Smooth muscle cell (in vitro differentiated cells): ENCODE measurements around the gene MFSD6. TPM values are rescaled to one million over a fixed set of nuclear protein-coding genes. Genes with fewer than 3 reads are reported as not detected.
"Not testable (repeated sequence)": the region's sequence is repeated elsewhere in the genome, so short reads cannot be mapped to it uniquely, and the experiment has no call there.

Experiments
- DNase-seq: peaks from one replicate; lab custom pipeline; 2025; ENCODE audit not compliant: unreplicated experiment; lab: John Stamatoyannopoulos, UW
- H2AFZ ChIP-seq: fragments of 200-600 bp; sonication (generic); 2 replicates; pipeline ENCODE4 v1.6.0; 2016; ENCODE audit warnings: antibody characterized with exemption, low read depth, mild to moderate bottlenecking
- H3F3A ChIP-seq: fragments of 200-600 bp; sonication (generic); 2 replicates; pipeline ENCODE4 v1.6.0; 2017; ENCODE audit warnings: antibody characterized with exemption, low read depth
- H3K27ac ChIP-seq: fragments of 200-600 bp; sonication (generic); 2 replicates; pipeline ENCODE4 v1.5.1; 2016; ENCODE audit warnings: low read depth, mild to moderate bottlenecking
- H3K27me3 ChIP-seq: fragments of 200-600 bp; sonication (generic); 2 replicates; pipeline ENCODE4 v1.6.1; 2016; ENCODE audit warnings: low read depth, mild to moderate bottlenecking
- H3K36me3 ChIP-seq: fragments of 200-600 bp; sonication (generic); 2 replicates; pipeline ENCODE4 v1.5.1; 2016; ENCODE audit warnings: low read depth
- H3K4me1 ChIP-seq: fragments of 200-600 bp; sonication (generic); 2 replicates; pipeline ENCODE4 v1.5.1; 2016; ENCODE audit warnings: low read depth
- H3K4me2 ChIP-seq: fragments of 200-600 bp; sonication (generic); 2 replicates; pipeline ENCODE4 v1.6.0; 2016; ENCODE audit warnings: mild to moderate bottlenecking
- H3K4me3 ChIP-seq: fragments of 200-600 bp; sonication (generic); 2 replicates; pipeline ENCODE4 v1.5.1; 2016; ENCODE audit warnings: mild to moderate bottlenecking
- H3K79me2 ChIP-seq: fragments of 200-600 bp; sonication (generic); 2 replicates; pipeline ENCODE4 v1.6.0; 2016; ENCODE audit warnings: low read depth, mild to moderate bottlenecking
- H3K9ac ChIP-seq: fragments of 200-600 bp; sonication (generic); 2 replicates; pipeline ENCODE4 v1.6.0; 2016; ENCODE audit warnings: low read depth
- H3K9me3 ChIP-seq: fragments of 200-600 bp; sonication (generic); replicated peaks from 2 replicates; pipeline ENCODE4 v1.5.1; 2016; ENCODE audit warnings: low read depth
- H4K20me1 ChIP-seq: fragments of 200-600 bp; sonication (generic); 2 replicates; pipeline ENCODE4 v1.6.0; 2016; ENCODE audit warnings: low read depth
- whole genome bisulfite sequencing: methylation state at CpG from one replicate; pipeline ENCODE4 v1.1.7; 2016; ENCODE audit warnings: low lambda C conversion rate; 5-methylcytosine and 5-hydroxymethylcytosine counted together
- polyA plus RNA-seq: library from polyadenylated mRNA; unstranded; fragments of >200 nt; fragmentation: Nextera tagmentation; extraction: Ambion mirVana; gene quantifications from 2 replicates; pipeline ENCODE4 v1.2.1, GENCODE V29; 2016
- total RNA-seq: library from RNA; depleted of rRNA; stranded (reverse); fragments of >200 nt; gene quantifications from 2 replicates; pipeline ENCODE4 v1.2.3, GENCODE V29; 2014
- TF ChIP-seq, protein P1 (sequence below): fragments of 200-600 bp; sonication (generic); IDR thresholded peaks from 2 replicates; pipeline ENCODE4 v1.5.1; 2017; ENCODE audit warnings: borderline replicate concordance, mild to moderate bottlenecking, antibody characterized with exemption; ENCODE audit not compliant: insufficient read depth, poor library complexity, severe bottlenecking

The MFSD6 gene
- total and polyA plus RNA-seq, 2 experiments from 2014 or later, result 1.2 to 3.6 TPM

GRCh38 chr2:190425221-190425866, 17.2 kb downstream of the MFSD6 start:
- H3K27ac ChIP-seq, result no peak overlapping the region
- 81% methylated on average over 1 of the region's 1 CpG for WGBS
- TF ChIP-seq, protein P1, sequence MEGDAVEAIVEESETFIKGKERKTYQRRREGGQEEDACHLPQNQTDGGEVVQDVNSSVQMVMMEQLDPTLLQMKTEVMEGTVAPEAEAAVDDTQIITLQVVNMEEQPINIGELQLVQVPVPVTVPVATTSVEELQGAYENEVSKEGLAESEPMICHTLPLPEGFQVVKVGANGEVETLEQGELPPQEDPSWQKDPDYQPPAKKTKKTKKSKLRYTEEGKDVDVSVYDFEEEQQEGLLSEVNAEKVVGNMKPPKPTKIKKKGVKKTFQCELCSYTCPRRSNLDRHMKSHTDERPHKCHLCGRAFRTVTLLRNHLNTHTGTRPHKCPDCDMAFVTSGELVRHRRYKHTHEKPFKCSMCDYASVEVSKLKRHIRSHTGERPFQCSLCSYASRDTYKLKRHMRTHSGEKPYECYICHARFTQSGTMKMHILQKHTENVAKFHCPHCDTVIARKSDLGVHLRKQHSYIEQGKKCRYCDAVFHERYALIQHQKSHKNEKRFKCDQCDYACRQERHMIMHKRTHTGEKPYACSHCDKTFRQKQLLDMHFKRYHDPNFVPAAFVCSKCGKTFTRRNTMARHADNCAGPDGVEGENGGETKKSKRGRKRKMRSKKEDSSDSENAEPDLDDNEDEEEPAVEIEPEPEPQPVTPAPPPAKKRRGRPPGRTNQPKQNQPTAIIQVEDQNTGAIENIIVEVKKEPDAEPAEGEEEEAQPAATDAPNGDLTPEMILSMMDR, result no peak
- H3K79me2 ChIP-seq, result no peaks in the 10 kb centered on the region
- no peak overlapping the region for H3K9ac ChIP-seq
- no peaks in the 10 kb centered on the region for H3F3A ChIP-seq
- no peaks in the 10 kb centered on the region for H3K36me3 ChIP-seq
- no peaks in the 10 kb centered on the region for H4K20me1 ChIP-seq
- no peak overlapping the region for H3K4me3 ChIP-seq
- no peaks in the 10 kb centered on the region for H3K9me3 ChIP-seq
- no peak overlapping the region for H3K4me2 ChIP-seq
- no peaks in the 10 kb centered on the region for H3K27me3 ChIP-seq
- no peaks in the 10 kb centered on the region for H3K4me1 ChIP-seq
- H2AFZ ChIP-seq, result no peak overlapping the region
- DNase-seq, result no peak

DNA sequence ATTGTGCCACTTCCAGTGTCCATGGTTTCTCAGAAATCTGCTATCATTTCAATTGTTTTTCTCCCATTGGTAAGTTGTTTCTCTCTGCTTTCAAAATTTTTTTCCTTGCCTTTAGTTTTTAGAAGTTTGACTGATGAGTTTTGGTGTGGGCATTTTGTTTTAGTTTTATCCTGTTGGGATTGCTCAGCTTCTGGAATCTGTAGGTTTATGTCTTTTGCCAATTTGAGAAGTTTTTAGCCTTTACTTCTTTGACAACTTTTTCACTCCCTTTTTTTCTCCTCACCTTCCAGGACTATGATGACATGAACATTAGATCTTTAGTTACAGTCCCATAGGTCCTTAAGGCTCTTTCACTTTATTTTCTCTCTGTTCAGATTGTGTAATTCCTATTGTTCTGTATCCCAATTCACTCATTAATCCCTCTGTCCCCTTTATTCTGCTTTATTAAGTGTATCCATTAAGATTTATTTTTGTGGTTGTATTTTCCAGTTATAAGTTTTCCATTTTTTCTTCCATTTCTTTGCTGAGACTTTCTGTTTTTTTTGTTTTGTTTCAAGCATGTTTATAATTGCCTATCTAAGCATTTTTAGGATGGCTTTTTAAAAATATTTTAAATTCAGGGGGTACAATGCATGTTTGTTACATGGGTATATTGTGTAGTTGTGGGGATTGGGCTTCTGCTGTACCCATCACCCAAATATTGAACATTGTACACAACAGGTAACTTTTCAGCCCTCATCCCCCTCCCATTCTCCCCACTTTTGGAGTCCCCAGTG, 17.9 kb downstream of the MFSD6 start:
- no peak for DNase-seq
- H3K4me3 ChIP-seq, result no peak overlapping the region
- no peaks in the 10 kb centered on the region for H3K27me3 ChIP-seq
- no peaks in the 10 kb centered on the region for H3F3A ChIP-seq
- H3K4me2 ChIP-seq, result no peak overlapping the region
- TF ChIP-seq, protein P1, result no peak
- H3K27ac ChIP-seq, result no peak overlapping the region
- no peaks in the 10 kb centered on the region for H3K9me3 ChIP-seq
- H2AFZ ChIP-seq, result no peak overlapping the region
- no peaks in the 10 kb centered on the region for H3K79me2 ChIP-seq
- no peaks in the 10 kb centered on the region for H4K20me1 ChIP-seq
- no peaks in the 10 kb centered on the region for H3K4me1 ChIP-seq
- no peaks in the 10 kb centered on the region for H3K36me3 ChIP-seq
- H3K9ac ChIP-seq, result no peak overlapping the region

GRCh38 chr2:190430866-190431265, 22.7 kb downstream of the MFSD6 start:
- not testable (repeated sequence) for H3K4me2 ChIP-seq, H3K36me3 ChIP-seq, H4K20me1 ChIP-seq, H2AFZ ChIP-seq, H3K79me2 ChIP-seq, H3F3A ChIP-seq, H3K27ac ChIP-seq, H3K9ac ChIP-seq, H3K27me3 ChIP-seq, DNase-seq, H3K9me3 ChIP-seq, H3K4me3 ChIP-seq, H3K4me1 ChIP-seq
- 98% methylated on average over 16 of the region's 26 CpGs for WGBS

- Histone ChIP-seq H3K79me2 (no peaks in the 10 kb centered on the region), H2AFZ (no peak overlapping the region), H3K9ac (no peak overlapping the region), H3K4me3 (no peak overlapping the region), H3K36me3 (no peaks in the 10 kb centered on the region), H3K4me2 (no peak overlapping the region), H4K20me1 (no peaks in the 10 kb centered on the region), H3K4me1 (no peaks in the 10 kb centered on the region), H3F3A (no peaks in the 10 kb centered on the region), H3K27me3 (no peaks in the 10 kb centered on the region), H3K9me3 (no peaks in the 10 kb centered on the region), H3K27ac (no peak overlapping the region)
- TF ChIP-seq, protein P1, result no peak
- DNase-seq, result no peak
Measured at GRCh38 chr2:190431907-190432306, 23.8 kb downstream of the MFSD6 start.
